Cardiac muscle cell (in vitro differentiated cells and primary cell): ENCODE results near the gene KCNH8. TPM values are rescaled to one million over a fixed set of nuclear protein-coding genes. Genes with fewer than 3 reads are reported as not detected.

Experiments
- DNase-seq, 2 donors: peaks; one replicate each; pipeline versions ENCODE4 v3.0.0 to v3.0.0-alpha.2; 2010 to 2017; ENCODE audit warnings: low read depth in 1 of 2, low spot score in 1 of 2
- H3K27ac ChIP-seq: fragments of 200-600 bp; sonication (generic); 2 replicates; pipeline ENCODE4 v1.5.1; 2016
- H3K27me3 ChIP-seq: fragments of 200-600 bp; sonication (generic); 2 replicates; pipeline ENCODE4 v1.6.0; 2016; ENCODE audit warnings: control low read depth
- H3K36me3 ChIP-seq: fragments of 200-600 bp; sonication (generic); 2 replicates; pipeline ENCODE4 v1.5.1; 2016; ENCODE audit warnings: control low read depth
- H3K4me1 ChIP-seq: fragments of 200-600 bp; sonication (generic); 2 replicates; pipeline ENCODE4 v1.8.1; 2017; ENCODE audit warnings: low read depth, mild to moderate bottlenecking, mixed run types
- H3K4me3 ChIP-seq: fragments of 200-600 bp; sonication (generic); 2 replicates; pipeline ENCODE4 v1.5.1; 2016; ENCODE audit warnings: mild to moderate bottlenecking
- H3K9me3 ChIP-seq: fragments of 200-600 bp; sonication (generic); 2 replicates; pipeline ENCODE4 v1.5.1; 2017; ENCODE audit warnings: low read depth, mild to moderate bottlenecking, control low read depth
- CTCF ChIP-seq: IDR thresholded peaks from 2 replicates; pipeline ENCODE4 v1.5.1; 2012; ENCODE audit warnings: low read depth, mild to moderate bottlenecking, low read length
- polyA plus RNA-seq: library from polyadenylated mRNA; unstranded; fragments of >200 nt; fragmentation: Nextera tagmentation; extraction: Ambion mirVana; gene quantifications from 2 replicates; pipeline ENCODE4 v1.2.1, GENCODE V29; 2016
- total RNA-seq: library from RNA; depleted of rRNA; stranded (reverse); fragments of >200 nt; gene quantifications from 2 replicates; pipeline ENCODE4 v1.2.3, GENCODE V29; 2016

The KCNH8 gene
- total and polyA plus RNA-seq, 2 experiments from 2014 or later = 0.86 TPM; not detected in 1

GRCh38 chr3:19107719-19108118 lies 40.6 kb upstream of the KCNH8 start:
- no peak for DNase-seq
- H3K27ac ChIP-seq = no peak overlapping the region
- TF ChIP-seq CTCF = no peak
- H3K4me1 ChIP-seq = no peaks in the 10 kb centered on the region
- H3K4me3 ChIP-seq = no peak overlapping the region
- no peaks in the 10 kb centered on the region for H3K27me3 ChIP-seq
- H3K36me3 ChIP-seq = no peaks in the 10 kb centered on the region
- no peaks in the 10 kb centered on the region for H3K9me3 ChIP-seq

DNA sequence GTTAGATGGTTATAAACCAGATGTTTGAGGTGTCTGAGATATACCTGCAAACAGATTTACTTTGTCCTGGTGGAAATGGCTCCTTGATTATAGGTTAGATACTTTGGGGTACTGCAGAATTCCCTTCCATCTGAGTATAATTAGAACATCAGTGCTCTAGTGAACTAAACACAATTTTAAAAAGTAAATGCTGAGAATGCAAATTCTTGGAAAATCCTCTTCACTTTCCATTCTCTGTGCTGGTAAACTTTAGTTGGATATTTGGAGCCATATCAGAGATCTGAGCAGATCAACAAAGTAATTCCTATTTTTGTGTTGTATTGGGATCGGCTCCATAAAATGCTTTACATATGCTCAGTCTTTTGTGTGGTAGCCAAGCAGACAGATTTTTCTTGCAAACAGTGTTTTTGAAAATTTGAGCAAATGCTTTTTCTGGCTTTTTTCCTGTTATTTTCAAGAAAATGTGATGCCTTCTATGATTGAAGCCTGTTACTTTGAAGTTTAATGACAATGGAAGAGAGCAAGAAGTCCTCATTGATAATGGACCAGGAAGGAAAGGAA lies 37.9 kb upstream of the KCNH8 start:
- no peaks in the 10 kb centered on the region for H3K27me3 ChIP-seq
- no peak for DNase-seq
- no peaks in the 10 kb centered on the region for H3K9me3 ChIP-seq
- no peak overlapping the region for H3K27ac ChIP-seq
- no peak overlapping the region for H3K4me3 ChIP-seq
- H3K4me1 ChIP-seq = no peaks in the 10 kb centered on the region
- H3K36me3 ChIP-seq = no peaks in the 10 kb centered on the region
- no peak for TF ChIP-seq CTCF

GRCh38 chr3:19114461-19114860 lies 33.8 kb upstream of the KCNH8 start:
- Histone ChIP-seq H3K27me3 (no peaks in the 10 kb centered on the region), H3K9me3 (no peaks in the 10 kb centered on the region), H3K4me3 (no peak overlapping the region), H3K27ac (no peak overlapping the region), H3K4me1 (no peaks in the 10 kb centered on the region), H3K36me3 (no peaks in the 10 kb centered on the region)
- no peak for DNase-seq
- TF ChIP-seq CTCF = no peak

- Histone ChIP-seq H3K4me1 (no peaks in the 10 kb centered on the region), H3K27ac (no peak overlapping the region), H3K4me3 (no peak overlapping the region), H3K9me3 (no peaks in the 10 kb centered on the region), H3K36me3 (no peaks in the 10 kb centered on the region), H3K27me3 (no peaks in the 10 kb centered on the region)
- no peak for DNase-seq
- no peak for TF ChIP-seq CTCF
Observed at GRCh38 chr3:19116239-19116638, 32.1 kb upstream of the KCNH8 start.

DNA sequence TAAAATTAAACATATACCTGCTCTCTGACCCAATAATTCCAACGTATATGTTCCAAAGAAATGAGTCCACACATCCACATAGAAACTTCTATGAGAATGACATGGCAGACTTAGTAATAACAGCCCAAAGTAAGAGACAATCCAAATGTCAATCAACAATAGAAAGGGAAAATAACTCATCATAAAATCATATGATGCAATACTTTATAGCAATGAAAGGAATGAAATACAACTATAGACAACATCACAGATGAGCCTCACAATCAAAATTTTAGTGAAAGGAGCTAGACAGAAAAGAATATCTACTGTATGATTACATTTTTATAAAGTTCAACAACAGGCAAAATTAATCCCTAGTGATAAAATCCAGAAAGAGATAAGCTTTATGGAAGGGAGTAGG lies 23.6 kb upstream of the KCNH8 start:
- Histone ChIP-seq H3K36me3 (no peaks in the 10 kb centered on the region), H3K9me3 (no peaks in the 10 kb centered on the region), H3K4me3 (no peak overlapping the region), H3K27ac (no peak overlapping the region), H3K4me1 (no peaks in the 10 kb centered on the region), H3K27me3 (no peaks in the 10 kb centered on the region)
- DNase-seq = no peak
- TF ChIP-seq CTCF = no peak

DNA sequence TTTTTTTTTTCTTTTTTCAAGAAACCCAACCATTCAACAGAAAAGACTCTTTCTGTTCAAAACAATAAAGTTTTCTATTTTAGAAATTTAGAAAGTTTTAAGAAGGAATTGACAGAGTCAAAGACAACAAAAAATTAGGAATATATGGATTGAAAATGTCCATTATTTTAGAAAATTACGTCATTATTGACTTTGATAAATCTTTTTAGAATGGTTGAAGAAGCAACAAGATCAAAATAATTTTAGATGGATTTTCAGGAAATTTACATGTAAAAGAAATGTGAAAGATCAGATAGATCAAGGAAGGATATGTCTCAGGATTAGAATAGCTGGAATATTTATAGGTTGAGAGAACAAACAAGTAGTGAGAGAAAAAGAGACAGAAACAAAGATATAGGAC lies 8.4 kb upstream of the KCNH8 start:
- Histone ChIP-seq H3K9me3 (no peaks in the 10 kb centered on the region), H3K4me1 (no peaks in the 10 kb centered on the region), H3K4me3 (no peak overlapping the region), H3K27ac (no peak overlapping the region), H3K36me3 (no peaks in the 10 kb centered on the region), H3K27me3 (no peaks in the 10 kb centered on the region)
- no peak for DNase-seq
- no peak for TF ChIP-seq CTCF
